CD4-positive, alpha-beta T cell (primary cell): Measurements from ENCODE around the gene TEX101. TPM values are rescaled to one million over a fixed set of nuclear protein-coding genes. Genes with fewer than 3 reads are reported as not detected.

Source experiments
- ATAC-seq: fragments of 200-7000 bp; cut with Tn5 transposase; one replicate; pipeline ENCODE4 v1.10.0; 2022; ENCODE audit warnings: mild to moderate bottlenecking; ENCODE audit not compliant: poor library complexity
- CTCF ChIA-PET: fragments of 350-600 bp; sonication (Branson Sonifier 250); formaldehyde crosslinking; loops from one replicate; lab custom pipeline; 2021; ENCODE audit warnings: antibody characterized with exemption, inconsistent platforms; lab: Charles Lee
- POLR2A ChIA-PET: fragments of 350-600 bp; sonication (Branson Sonifier 250); formaldehyde crosslinking; loops from one replicate; lab custom pipeline; 2021; ENCODE audit warnings: antibody characterized with exemption, inconsistent platforms; lab: Charles Lee
- DNase-seq, 14 experiments: peaks; one replicate each; pipeline ENCODE4 v3.0.0-alpha.2; 2013 to 2020; ENCODE audit warnings: mixed read lengths in 2 of 14
- H3K27ac ChIP-seq, 2 donors: one replicate each; pipeline versions ENCODE4 v1.5.1 to v1.7.0; 2013; ENCODE audit warnings: low read length in 2 of 2, low read depth in 1 of 2, mild to moderate bottlenecking in 1 of 2
- H3K27me3 ChIP-seq, 2 experiments: 1 replicate in 1 of 2; 2 replicates in 1 of 2; pipeline versions ENCODE4 v1.6.1 to v1.7.0; 2013; ENCODE audit warnings: low read length in 2 of 2, control low read depth in 1 of 2, mild to moderate bottlenecking in 1 of 2, moderate library complexity in 1 of 2; ENCODE audit not compliant: insufficient read depth in 2 of 2, control insufficient read depth in 1 of 2
- H3K36me3 ChIP-seq: one replicate; pipeline ENCODE4 v1.6.1; 2013; ENCODE audit warnings: low read length, control low read depth; ENCODE audit not compliant: insufficient read depth
- H3K4me1 ChIP-seq: one replicate; pipeline ENCODE4 v1.6.1; 2013; ENCODE audit warnings: low read length, control low read depth; ENCODE audit not compliant: insufficient read depth
- H3K4me3 ChIP-seq: one replicate; pipeline ENCODE4 v1.5.1; 2013; ENCODE audit warnings: mild to moderate bottlenecking, low read length, moderate library complexity
- H3K9me3 ChIP-seq, 2 experiments: 1 replicate in 1 of 2; 2 replicates in 1 of 2; pipeline versions ENCODE4 v1.6.1 to v1.7.0; 2013; ENCODE audit warnings: low read length in 2 of 2, mild to moderate bottlenecking in 2 of 2, control low read depth in 1 of 2, moderate library complexity in 1 of 2; ENCODE audit not compliant: control insufficient read depth in 1 of 2, insufficient read depth in 1 of 2
- H3K27ac Mint-ChIP-seq: one replicate; pipeline ENCODE4 v1.8.0; 2020; ENCODE audit warnings: mixed read lengths
- H3K27me3 Mint-ChIP-seq: one replicate; pipeline ENCODE4 v1.8.0; 2021; ENCODE audit warnings: mixed read lengths
- H3K36me3 Mint-ChIP-seq: one replicate; pipeline ENCODE4 v1.8.0; 2021; ENCODE audit warnings: low read depth, mixed read lengths
- H3K4me1 Mint-ChIP-seq: one replicate; pipeline ENCODE4 v1.8.0; 2021; ENCODE audit warnings: low read depth, mixed read lengths
- H3K4me3 Mint-ChIP-seq: one replicate; pipeline ENCODE4 v1.8.0; 2020; ENCODE audit warnings: mild to moderate bottlenecking, mixed read lengths
- H3K9me3 Mint-ChIP-seq: one replicate; pipeline ENCODE4 v1.8.0; 2020; ENCODE audit warnings: mixed read lengths
- intact Hi-C, 2 experiments: fragments of 100-400 bp; cut with DNase I in 1 of 2; cut with micrococcal nuclease in 1 of 2; formaldehyde crosslinking; loops; one replicate each; pipeline versions ENCODE4 v1.15.1 to v1.9.0; 2023 to 2025; cut with DNase I, micrococcal nuclease
- total RNA-seq, 174 experiments: library from RNA in 2 of 174; stranded (reverse) in 2 of 174; gene quantifications; one replicate each; pipeline ENCODE4 v1.2.3 and lab custom pipeline; 2021 to 2026
- TF ChIP-seq, protein P1 (sequence below): fragments of 200-600 bp; IDR thresholded peaks from one replicate; pipeline ENCODE4 v1.8.0; 2022; ENCODE audit warnings: antibody characterized with exemption, mild to moderate bottlenecking

The TEX101 gene
- total RNA-seq, 2 experiments from 2014 or later = not detected

DNA sequence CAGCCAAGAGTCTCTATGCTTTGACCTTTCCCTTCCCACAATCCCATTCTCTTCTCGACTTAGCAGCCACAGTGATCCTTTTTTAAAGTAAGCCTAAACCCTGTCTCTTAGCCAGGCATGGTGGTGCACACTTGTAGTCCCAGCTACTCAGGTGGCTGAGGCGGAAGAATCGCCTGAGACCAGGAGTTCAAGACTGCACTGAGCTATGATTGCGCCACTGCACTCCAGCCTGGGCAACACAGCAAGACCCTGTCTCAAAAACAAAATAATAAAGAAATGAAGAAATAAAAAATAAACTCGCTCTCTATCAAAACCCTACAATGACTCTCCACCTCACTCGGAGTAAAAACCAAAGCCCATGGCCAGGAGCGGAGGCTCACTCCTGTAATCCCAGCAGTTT lies 14.7 kb downstream of the TEX101 start:
- H3K4me1 Mint-ChIP-seq = peaks cover 39% of the 10 kb centered on the region
- no peak for DNase-seq
- POLR2A ChIA-PET = no interaction called here
- no peaks in the 10 kb centered on the region for H3K27me3 ChIP-seq
- H3K4me3 ChIP-seq = no peak overlapping the region
- intact Hi-C loops = no loop called here
- no peaks in the 10 kb centered on the region for H3K27me3 Mint-ChIP-seq
- H3K36me3 ChIP-seq = no peaks in the 10 kb centered on the region
- CTCF ChIA-PET = interaction anchor here (1.8 kb wide), 1 partner anchor 90 kb away, joined by 6 read pairs; no protein-coding TSS in a partner anchor
- no peaks in the 10 kb centered on the region for H3K9me3 Mint-ChIP-seq
- no peak overlapping the region for H3K4me3 Mint-ChIP-seq
- H3K27ac ChIP-seq = no peak overlapping the region
- H3K27ac Mint-ChIP-seq = peak overlapping the region; percentile 89
- H3K4me1 ChIP-seq = peaks cover 17% of the 10 kb centered on the region
- no peaks in the 10 kb centered on the region for H3K9me3 ChIP-seq
- ATAC-seq = no peak
- H3K36me3 Mint-ChIP-seq = no peaks in the 10 kb centered on the region
- TF ChIP-seq, protein P1, sequence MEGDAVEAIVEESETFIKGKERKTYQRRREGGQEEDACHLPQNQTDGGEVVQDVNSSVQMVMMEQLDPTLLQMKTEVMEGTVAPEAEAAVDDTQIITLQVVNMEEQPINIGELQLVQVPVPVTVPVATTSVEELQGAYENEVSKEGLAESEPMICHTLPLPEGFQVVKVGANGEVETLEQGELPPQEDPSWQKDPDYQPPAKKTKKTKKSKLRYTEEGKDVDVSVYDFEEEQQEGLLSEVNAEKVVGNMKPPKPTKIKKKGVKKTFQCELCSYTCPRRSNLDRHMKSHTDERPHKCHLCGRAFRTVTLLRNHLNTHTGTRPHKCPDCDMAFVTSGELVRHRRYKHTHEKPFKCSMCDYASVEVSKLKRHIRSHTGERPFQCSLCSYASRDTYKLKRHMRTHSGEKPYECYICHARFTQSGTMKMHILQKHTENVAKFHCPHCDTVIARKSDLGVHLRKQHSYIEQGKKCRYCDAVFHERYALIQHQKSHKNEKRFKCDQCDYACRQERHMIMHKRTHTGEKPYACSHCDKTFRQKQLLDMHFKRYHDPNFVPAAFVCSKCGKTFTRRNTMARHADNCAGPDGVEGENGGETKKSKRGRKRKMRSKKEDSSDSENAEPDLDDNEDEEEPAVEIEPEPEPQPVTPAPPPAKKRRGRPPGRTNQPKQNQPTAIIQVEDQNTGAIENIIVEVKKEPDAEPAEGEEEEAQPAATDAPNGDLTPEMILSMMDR = no peak

DNA sequence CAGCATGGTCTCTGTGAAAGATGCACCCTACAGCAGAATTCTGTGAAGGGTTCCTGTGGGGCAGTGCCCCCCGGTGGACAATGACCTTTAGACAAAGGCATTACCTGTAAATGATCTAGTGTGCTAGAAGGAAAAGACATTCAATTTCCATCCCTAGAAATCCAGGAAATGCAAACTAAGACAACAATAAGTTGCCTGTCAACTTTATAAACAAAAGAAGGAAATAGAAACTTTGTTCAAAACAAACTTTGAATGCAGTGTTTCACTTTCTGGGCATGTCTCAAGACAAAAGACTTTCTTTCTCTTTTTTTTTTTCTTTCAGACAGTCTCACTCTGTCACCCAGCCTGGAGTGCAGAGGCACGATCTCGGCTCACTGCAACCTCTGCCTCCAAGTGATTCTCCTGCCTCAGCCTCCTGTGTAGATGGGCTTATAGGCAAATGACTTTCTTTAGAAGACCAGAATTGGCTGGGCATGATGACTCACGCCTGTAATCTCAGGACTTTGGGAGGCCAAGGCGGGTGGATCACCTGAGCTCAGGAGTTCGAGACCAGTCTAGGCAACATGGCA lies 15.5 kb downstream of the TEX101 start:
- ATAC-seq (peak; percentile 79), DNase-seq (peak in 2 of 14 experiments; percentile 45 to 56)
- ChIA-PET POLR2A (interaction anchor here (0.8 to 1.4 kb wide), 2 partner anchors 17 to 33 kb away, joined by 3 to 4 read pairs; no protein-coding TSS in a partner anchor), CTCF (interaction anchor here (1.8 to 3.0 kb wide), 2 partner anchors 89 to 90 kb away, joined by 6 to 65 read pairs; no protein-coding TSS in a partner anchor)
- no peaks in the 10 kb centered on the region for H3K27me3 ChIP-seq
- TF ChIP-seq, protein P1 = no peak
- Mint-ChIP-seq H3K27ac (peak overlapping the region; percentile 89), H3K9me3 (no peaks in the 10 kb centered on the region), H3K27me3 (no peaks in the 10 kb centered on the region), H3K4me1 (peaks cover 39% of the 10 kb centered on the region), H3K36me3 (no peaks in the 10 kb centered on the region), H3K4me3 (peak overlapping the region; percentile 16)
- no peaks in the 10 kb centered on the region for H3K36me3 ChIP-seq
- no peaks in the 10 kb centered on the region for H3K9me3 ChIP-seq
- peaks cover 17% of the 10 kb centered on the region for H3K4me1 ChIP-seq
- H3K27ac ChIP-seq = peak overlapping the region in 1 of 2 donors; percentile 53
- H3K4me3 ChIP-seq = no peak overlapping the region
- intact Hi-C loops = loop anchor here in 1 of 2 experiments (10.0 kb wide), 1 partner anchor 375 kb away; the partner anchor contains the start of gene LYPD5

DNA sequence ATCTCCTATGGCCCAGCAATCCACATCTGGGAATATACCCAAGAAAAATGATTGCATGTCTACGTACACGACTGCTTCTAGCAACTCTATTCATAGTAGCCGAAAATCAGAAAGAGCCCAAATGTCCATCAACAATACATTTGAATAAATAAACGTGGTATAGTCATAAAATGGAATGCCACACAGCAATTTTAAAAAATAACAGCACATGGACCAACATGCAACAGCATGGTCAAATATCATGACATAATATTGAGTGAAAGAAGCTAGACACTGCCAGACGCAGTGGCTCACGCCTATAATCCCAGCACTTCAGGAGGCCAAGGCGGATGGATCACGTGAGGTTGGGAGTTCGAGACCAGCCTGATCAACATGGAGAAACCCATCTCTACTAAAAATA lies 16.3 kb downstream of the TEX101 start:
- intact Hi-C loops = loop anchor here in 1 of 2 experiments (10.0 kb wide), 1 partner anchor 374 kb away; the partner anchor contains the start of gene LYPD5
- Histone ChIP-seq H3K4me1 (peaks cover 16% of the 10 kb centered on the region), H3K27ac (peak overlapping the region in 1 of 2 donors; percentile 53), H3K36me3 (no peaks in the 10 kb centered on the region), H3K9me3 (no peaks in the 10 kb centered on the region), H3K27me3 (no peaks in the 10 kb centered on the region), H3K4me3 (no peak overlapping the region)
- Mint-ChIP-seq H3K4me1 (peaks cover 39% of the 10 kb centered on the region), H3K27me3 (no peaks in the 10 kb centered on the region), H3K36me3 (no peaks in the 10 kb centered on the region), H3K27ac (peak overlapping the region; percentile 89), H3K9me3 (no peaks in the 10 kb centered on the region), H3K4me3 (no peak overlapping the region)
- no peak for ATAC-seq
- POLR2A ChIA-PET = interaction anchor here (1.4 kb wide), 1 partner anchor 16 kb away, joined by 3 read pairs; no protein-coding TSS in a partner anchor
- DNase-seq = no peak
- CTCF ChIA-PET = interaction anchor here (2.5 to 3.3 kb wide), 3 partner anchors 16 to 89 kb away, joined by 24 to 65 read pairs (median 52); partner anchors contain the start of gene LYPD3
- TF ChIP-seq, protein P1 = no peak
